C4-2B (cell line): Measurements from ENCODE around the gene TVP23B.

Experiments
- ZFX ChIP-seq: fragments of 450-650 bp; IDR thresholded peaks from 2 replicates; pipeline ENCODE4 v1.6.1; 2017
- TF ChIP-seq, protein P1 (sequence below): fragments of 450-650 bp; conservative IDR thresholded peaks from 2 replicates; pipeline ENCODE4 v1.5.1; 2017; ENCODE audit warnings: mild to moderate bottlenecking

DNA sequence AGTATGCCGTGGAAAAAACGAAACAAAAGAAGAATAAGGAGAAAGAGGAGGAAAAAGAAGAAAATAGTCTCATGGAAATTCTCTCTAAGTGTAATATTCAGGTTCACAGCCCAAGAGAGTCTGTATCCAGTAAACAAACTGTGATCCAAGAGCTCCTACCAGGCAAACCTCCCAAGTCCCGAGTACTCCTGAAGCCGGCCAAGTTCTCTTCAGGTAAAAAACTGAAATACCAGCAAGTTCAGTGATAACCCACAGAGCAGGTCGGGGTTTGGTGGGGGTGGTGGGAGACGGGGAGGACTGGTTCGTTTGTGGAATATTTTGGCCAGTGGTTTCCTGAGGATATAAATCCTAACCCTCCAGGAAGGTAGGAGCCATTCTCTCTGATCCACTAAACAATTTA lies 8.5 kb upstream of the TVP23B start:
- TF ChIP-seq, protein P1, sequence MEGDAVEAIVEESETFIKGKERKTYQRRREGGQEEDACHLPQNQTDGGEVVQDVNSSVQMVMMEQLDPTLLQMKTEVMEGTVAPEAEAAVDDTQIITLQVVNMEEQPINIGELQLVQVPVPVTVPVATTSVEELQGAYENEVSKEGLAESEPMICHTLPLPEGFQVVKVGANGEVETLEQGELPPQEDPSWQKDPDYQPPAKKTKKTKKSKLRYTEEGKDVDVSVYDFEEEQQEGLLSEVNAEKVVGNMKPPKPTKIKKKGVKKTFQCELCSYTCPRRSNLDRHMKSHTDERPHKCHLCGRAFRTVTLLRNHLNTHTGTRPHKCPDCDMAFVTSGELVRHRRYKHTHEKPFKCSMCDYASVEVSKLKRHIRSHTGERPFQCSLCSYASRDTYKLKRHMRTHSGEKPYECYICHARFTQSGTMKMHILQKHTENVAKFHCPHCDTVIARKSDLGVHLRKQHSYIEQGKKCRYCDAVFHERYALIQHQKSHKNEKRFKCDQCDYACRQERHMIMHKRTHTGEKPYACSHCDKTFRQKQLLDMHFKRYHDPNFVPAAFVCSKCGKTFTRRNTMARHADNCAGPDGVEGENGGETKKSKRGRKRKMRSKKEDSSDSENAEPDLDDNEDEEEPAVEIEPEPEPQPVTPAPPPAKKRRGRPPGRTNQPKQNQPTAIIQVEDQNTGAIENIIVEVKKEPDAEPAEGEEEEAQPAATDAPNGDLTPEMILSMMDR, result no peak
- TF ChIP-seq ZFX, result no peak
